ENCODE data around the gene AGT.

DNA sequence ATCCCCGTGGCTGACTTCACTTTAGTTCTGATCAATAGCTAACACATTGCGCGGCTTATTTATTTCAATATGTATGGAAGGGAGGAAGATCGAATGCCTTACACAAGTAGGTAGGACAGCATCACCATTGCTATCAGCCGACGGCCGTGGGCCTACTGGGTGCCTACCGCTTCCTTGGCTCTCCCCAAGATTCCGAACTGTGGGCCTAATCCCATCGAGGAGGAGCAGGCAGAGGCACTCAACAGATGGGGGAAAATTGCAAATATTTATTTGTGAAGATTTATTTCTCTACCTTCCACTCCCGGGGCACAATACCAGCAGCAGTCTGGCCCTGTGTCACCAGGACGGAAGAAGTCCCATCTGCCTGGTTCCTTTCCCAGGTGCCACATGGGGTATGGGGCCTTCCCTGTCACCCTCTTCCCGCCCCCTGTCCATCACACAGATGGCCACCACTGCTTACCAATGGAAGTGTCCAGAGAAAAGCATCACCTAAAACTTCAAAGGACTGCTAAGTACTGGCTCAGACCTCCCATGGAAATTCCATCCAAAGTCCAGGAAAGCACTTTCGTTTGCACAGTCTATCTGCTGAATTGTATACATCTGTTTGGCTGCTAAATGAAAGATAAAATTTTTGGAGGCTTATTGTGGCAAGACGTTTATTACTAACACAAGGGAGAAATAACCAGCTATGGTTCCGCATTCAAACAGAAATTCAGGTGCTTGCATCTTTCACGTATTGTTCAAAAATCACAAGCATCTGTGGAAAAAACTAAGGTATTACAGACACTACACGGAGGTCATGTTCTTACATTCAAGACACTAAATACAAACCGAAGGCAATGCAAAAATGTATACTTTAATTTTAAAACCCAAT lies 11.8 kb downstream of the AGT start:
- TF ChIP-seq, protein P1, sequence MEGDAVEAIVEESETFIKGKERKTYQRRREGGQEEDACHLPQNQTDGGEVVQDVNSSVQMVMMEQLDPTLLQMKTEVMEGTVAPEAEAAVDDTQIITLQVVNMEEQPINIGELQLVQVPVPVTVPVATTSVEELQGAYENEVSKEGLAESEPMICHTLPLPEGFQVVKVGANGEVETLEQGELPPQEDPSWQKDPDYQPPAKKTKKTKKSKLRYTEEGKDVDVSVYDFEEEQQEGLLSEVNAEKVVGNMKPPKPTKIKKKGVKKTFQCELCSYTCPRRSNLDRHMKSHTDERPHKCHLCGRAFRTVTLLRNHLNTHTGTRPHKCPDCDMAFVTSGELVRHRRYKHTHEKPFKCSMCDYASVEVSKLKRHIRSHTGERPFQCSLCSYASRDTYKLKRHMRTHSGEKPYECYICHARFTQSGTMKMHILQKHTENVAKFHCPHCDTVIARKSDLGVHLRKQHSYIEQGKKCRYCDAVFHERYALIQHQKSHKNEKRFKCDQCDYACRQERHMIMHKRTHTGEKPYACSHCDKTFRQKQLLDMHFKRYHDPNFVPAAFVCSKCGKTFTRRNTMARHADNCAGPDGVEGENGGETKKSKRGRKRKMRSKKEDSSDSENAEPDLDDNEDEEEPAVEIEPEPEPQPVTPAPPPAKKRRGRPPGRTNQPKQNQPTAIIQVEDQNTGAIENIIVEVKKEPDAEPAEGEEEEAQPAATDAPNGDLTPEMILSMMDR (conservative IDR thresholded peaks at IDR 0.05 in 1 of 2, IDR thresholded peaks at IDR 0.05 in 1 of 2; ENCODE audit: extremely low read depth in 1 of 2, insufficient read depth in 1 of 2, low read depth in 1 of 2, low read length in 2 of 2) = no peak
- TF ChIP-seq EZH2 (IDR thresholded peaks at IDR 0.05; ENCODE audit: borderline replicate concordance, low read length) = no peak
